GM12878 (cell line): ENCODE results near the gene SLC1A6. TPM values are rescaled to one million over a fixed set of nuclear protein-coding genes. Genes with fewer than 3 reads are reported as not detected.

ENCODE experiments used
- ATAC-seq: fragments of 200-7000 bp; cut with Tn5 transposase; 3 replicates; pipeline ENCODE4 v1.9.1; 2020; ENCODE audit warnings: mild to moderate bottlenecking, moderate library complexity
- BruUV-seq: library from RNA; stranded (reverse); fragments of 400-500 nt; replicated peaks from 2 replicates; lab custom pipeline; 2021; lab: Mats Ljungman, UMichigan
- CTCF ChIA-PET: fragments of 300-600 bp; sonication (Branson Sonifier 250); formaldehyde crosslinking; extraction: SDS; loops from one replicate; lab custom pipeline; 2021; ENCODE audit warnings: inconsistent platforms; lab: Yijun Ruan, JAX
- POLR2A ChIA-PET: fragments of 350-600 bp; formaldehyde crosslinking; extraction: SDS; loops from one replicate; lab custom pipeline; 2021; ENCODE audit warnings: inconsistent platforms; lab: Charles Lee
- RAD21 ChIA-PET: fragments of 300-600 bp; sonication (Branson Sonifier 250); formaldehyde crosslinking; loops from one replicate; lab custom pipeline; 2023; ENCODE audit warnings: antibody characterized with exemption; ENCODE audit not compliant: unreplicated experiment; lab: Charles Lee
- SMC1A ChIA-PET: fragments of 300-600 bp; sonication (Branson Sonifier 250); formaldehyde crosslinking; loops from one replicate; lab custom pipeline; 2023; ENCODE audit not compliant: unreplicated experiment, uncharacterized antibody; lab: Charles Lee
- DNase-seq: peaks from one replicate; pipeline ENCODE4 v3.0.0-alpha.2; 2011; ENCODE audit warnings: low read depth, low spot score
- FAIRE-seq: peaks from 3 replicates; lab custom pipeline; 2011; peaks lifted over from hg19 to GRCh38; lab: Jason Lieb, UNC
- H2AFZ ChIP-seq: 2 replicates; pipeline ENCODE4 v1.6.0; 2011; ENCODE audit warnings: low read depth, low read length, control low read depth; ENCODE audit not compliant: control insufficient read depth
- H3K27ac ChIP-seq: 2 replicates; pipeline ENCODE4 v1.5.1; 2011; ENCODE audit warnings: control low read depth; ENCODE audit not compliant: control insufficient read depth, insufficient read depth
- H3K27me3 ChIP-seq, 2 experiments: replicated peaks in 1 of 2; 2 replicates each; pipeline versions ENCODE4 v1.6.0 to v1.6.1; 2011; ENCODE audit warnings: low read length in 1 of 2; ENCODE audit not compliant: control insufficient read depth in 2 of 2, insufficient read depth in 2 of 2
- H3K36me3 ChIP-seq, 2 experiments: 2 replicates each; pipeline ENCODE4 v1.5.1; 2011; ENCODE audit warnings: low read length in 1 of 2; ENCODE audit not compliant: control insufficient read depth in 2 of 2, insufficient read depth in 2 of 2
- H3K4me1 ChIP-seq: 2 replicates; pipeline ENCODE4 v1.6.1; 2011; ENCODE audit warnings: mild to moderate bottlenecking, low read length, moderate library complexity, mixed read lengths; ENCODE audit not compliant: control insufficient read depth, insufficient read depth
- H3K4me2 ChIP-seq: 2 replicates; pipeline ENCODE4 v1.6.0; 2011; ENCODE audit warnings: control low read depth; ENCODE audit not compliant: control insufficient read depth, insufficient read depth
- H3K4me3 ChIP-seq: fragments of 200-600 bp; sonication (generic); 2 replicates; pipeline ENCODE4 v1.5.1; 2016
- H3K79me2 ChIP-seq: 2 replicates; pipeline ENCODE4 v1.6.0; 2011; ENCODE audit warnings: low read length; ENCODE audit not compliant: control insufficient read depth, insufficient read depth
- H3K9ac ChIP-seq: 2 replicates; pipeline ENCODE4 v1.8.0; 2011; ENCODE audit warnings: low read length, control low read depth, mixed read lengths; ENCODE audit not compliant: control insufficient read depth, insufficient read depth
- H3K9me3 ChIP-seq: replicated peaks from 3 replicates; pipeline ENCODE4 v1.5.1; 2011; ENCODE audit warnings: mild to moderate bottlenecking, low read length; ENCODE audit not compliant: control insufficient read depth, insufficient read depth
- H4K20me1 ChIP-seq: 2 replicates; pipeline ENCODE4 v1.6.0; 2011; ENCODE audit not compliant: control insufficient read depth, insufficient read depth
- BHLHE40 ChIP-seq, 2 experiments: fragments of 450-650 bp in 1 of 2; IDR thresholded peaks; 2 replicates each; pipeline ENCODE4 v1.6.1; 2011 to 2017; ENCODE audit warnings: low read depth in 2 of 2, borderline replicate concordance in 1 of 2, improper control_type of control experiment in 1 of 2, low read length in 1 of 2, mild to moderate bottlenecking in 1 of 2
- DPF2 ChIP-seq: fragments of 450-650 bp; IDR thresholded peaks from 2 replicates; pipeline ENCODE4 v1.6.1; 2017; ENCODE audit warnings: mild to moderate bottlenecking
- JUNB ChIP-seq: IDR thresholded peaks from 2 replicates; pipeline ENCODE4 v1.6.1; 2016; ENCODE audit warnings: antibody characterized with exemption, mild to moderate bottlenecking
- LARP7 ChIP-seq: fragments of 450-650 bp; IDR thresholded peaks from 2 replicates; pipeline ENCODE4 v1.6.1; 2017; ENCODE audit warnings: mild to moderate bottlenecking
- NFYB ChIP-seq: IDR thresholded peaks from 2 replicates; pipeline ENCODE4 v1.6.1; 2011; ENCODE audit warnings: low read depth, mild to moderate bottlenecking, low read length, improper control_type of control experiment, moderate library complexity; ENCODE audit not compliant: insufficient read depth
- NR2C2 ChIP-seq: IDR thresholded peaks from 2 replicates; pipeline ENCODE4 v1.6.1; 2011; ENCODE audit warnings: borderline replicate concordance, low read depth; ENCODE audit not compliant: control insufficient read depth, insufficient read length
- PKNOX1 ChIP-seq: fragments of 450-650 bp; IDR thresholded peaks from 2 replicates; pipeline ENCODE4 v1.6.1; 2016; ENCODE audit warnings: mild to moderate bottlenecking
- POLR2AphosphoS5 ChIP-seq: IDR thresholded peaks from 2 replicates; pipeline ENCODE4 v1.6.1; 2011; ENCODE audit warnings: mild to moderate bottlenecking, low read length, inconsistent platforms
- POU2F2 ChIP-seq: IDR thresholded peaks from 3 replicates; pipeline ENCODE4 v1.6.1; 2011; ENCODE audit warnings: low read depth, mild to moderate bottlenecking, low read length, borderline replicate concordance
- RAD51 ChIP-seq: fragments of 450-650 bp; IDR thresholded peaks from 2 replicates; pipeline ENCODE4 v1.6.1; 2016; ENCODE audit warnings: moderate library complexity, mild to moderate bottlenecking, inconsistent platforms
- RFX5 ChIP-seq: IDR thresholded peaks from 2 replicates; pipeline ENCODE4 v1.6.1; 2011; ENCODE audit warnings: low read depth, low read length, improper control_type of control experiment
- SIN3A ChIP-seq: IDR thresholded peaks from 2 replicates; pipeline ENCODE4 v1.6.1; 2012; ENCODE audit warnings: low read depth, low read length, improper control_type of control experiment
- SPI1 ChIP-seq: IDR thresholded peaks from 2 replicates; pipeline ENCODE4 v1.6.1; 2011; ENCODE audit warnings: low read depth, mild to moderate bottlenecking, low read length, moderate library complexity, borderline replicate concordance; ENCODE audit not compliant: insufficient read depth
- SREBF1 ChIP-seq: IDR thresholded peaks from 2 replicates; pipeline ENCODE4 v1.6.1; 2012; ENCODE audit warnings: mild to moderate bottlenecking, low read length
- YBX1 ChIP-seq: fragments of 450-650 bp; IDR thresholded peaks from 2 replicates; pipeline ENCODE4 v1.6.1; 2016; ENCODE audit warnings: antibody characterized with exemption
- YY1 ChIP-seq: IDR thresholded peaks from 2 replicates; pipeline ENCODE4 v1.6.1; 2011; ENCODE audit warnings: low read depth, mild to moderate bottlenecking, low read length
- WGBS: methylation state at CpG from one replicate; pipeline ENCODE4 v1.1.6; 2016; ENCODE audit warnings: low lambda C conversion rate; ENCODE audit not compliant: insufficient replicate concordance, insufficient coverage; ENCODE audit errors: missing lambda C conversion rate; 5-methylcytosine and 5-hydroxymethylcytosine counted together
- in situ Hi-C: fragments of 300-500 bp; cut with MboI; formaldehyde crosslinking; loops from 9 replicates; pipeline ENCODE4 v1.14.3; 2018; ENCODE audit warnings: mixed read lengths
- intact Hi-C: fragments of 100-400 bp; cut with micrococcal nuclease; formaldehyde crosslinking; loops from one replicate; pipeline ENCODE4 v1.14.2; 2022; ENCODE audit not compliant: unreplicated experiment
- polyA plus RNA-seq, 11 experiments: library from polyadenylated mRNA; depleted of rRNA in 4 of 11; unstranded in 6 of 11; stranded (reverse) in 5 of 11; fragments of >200 nt; fragmentation: Nextera tagmentation in 4 of 11; fragmentation: Illumina TruSeq in 1 of 11; extraction: Ambion mirVana in 4 of 11; extraction: Trizol in 1 of 11; gene quantifications; 1 replicate in 1 of 11; 2 replicates in 10 of 11; pipeline versions ENCODE4 v1.2.1 to v1.2.3, GENCODE V29; 2011 to 2016; ENCODE audit warnings: inconsistent platforms in 2 of 11, missing spikeins in 2 of 11, low read depth in 1 of 11
- total RNA-seq, 4 experiments: library from RNA; depleted of rRNA in 3 of 4; stranded (reverse); fragments of >200 nt in 3 of 4; fragmentation: Illumina TruSeq in 1 of 4; extraction: Trizol in 1 of 4; gene quantifications; 2 replicates each; pipeline versions ENCODE4 v1.2.1 to v1.2.3, GENCODE V29; 2013 to 2021
- TF ChIP-seq, protein P1 (sequence below): IDR thresholded peaks from 2 replicates; pipeline ENCODE4 v1.6.1; 2011; ENCODE audit warnings: borderline replicate concordance, low read depth, mild to moderate bottlenecking, moderate library complexity, low read length; ENCODE audit not compliant: insufficient read depth, poor library complexity, severe bottlenecking
- TF ChIP-seq, protein P2 (sequence below): IDR thresholded peaks from 2 replicates; pipeline ENCODE4 v1.6.1; 2012; ENCODE audit warnings: low read depth, low read length, improper control_type of control experiment

The SLC1A6 gene
- total and polyA plus RNA-seq, 10 of the 15 experiments (the other 5 are each of a cell fraction or from before 2014, with no cell fraction given): 0.06 TPM; not detected in 9

DNA sequence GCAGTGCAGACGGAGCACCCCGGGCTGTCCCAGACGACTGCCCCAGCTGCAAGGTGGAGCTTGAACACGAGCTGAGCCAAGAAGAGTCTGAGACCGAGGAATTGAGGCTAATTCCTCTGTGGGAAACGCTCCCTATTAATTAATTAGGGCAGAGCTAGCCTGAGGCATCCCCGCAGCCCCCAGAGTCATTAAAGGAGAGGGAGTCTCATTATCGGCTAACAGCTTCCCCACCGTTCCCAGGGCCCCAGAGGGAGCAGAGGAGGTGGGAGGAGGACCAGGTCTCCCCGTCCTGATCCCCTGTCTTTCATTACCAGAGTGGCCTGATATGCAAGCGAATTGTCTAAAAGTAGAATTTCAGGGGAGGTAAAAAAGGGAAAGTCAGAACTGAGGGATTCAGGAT is 13.1 kb upstream of the SLC1A6 start:
- ChIA-PET POLR2A (no interaction called here), RAD21 (no interaction called here), CTCF (no interaction called here), SMC1A (no interaction called here)
- no peak overlapping the region for H3K9ac ChIP-seq
- no peaks in the 10 kb centered on the region for H3K79me2 ChIP-seq
- no peaks in the 10 kb centered on the region for H4K20me1 ChIP-seq
- 26% methylated on average over 11 of the region's 11 CpGs for WGBS
- H3K27me3 ChIP-seq: no peaks in the 10 kb centered on the region
- no TSS peak for BruUV-seq
- no peak for ATAC-seq
- H3K4me3 ChIP-seq: no peak overlapping the region
- no peak overlapping the region for H3K4me2 ChIP-seq
- H3K36me3 ChIP-seq: no peaks in the 10 kb centered on the region
- H2AFZ ChIP-seq: no peak overlapping the region
- intact Hi-C loops (no loop called here), in situ Hi-C loops (no loop called here)
- no peak for FAIRE-seq
- H3K9me3 ChIP-seq: no peaks in the 10 kb centered on the region
- H3K27ac ChIP-seq: no peak overlapping the region
- TF ChIP-seq NFYB: no peak
- no peak for TF ChIP-seq DPF2
- TF ChIP-seq POU2F2: no peak
- TF ChIP-seq JUNB: no peak
- TF ChIP-seq RAD51: no peak
- TF ChIP-seq NR2C2: no peak
- TF ChIP-seq, protein P1, sequence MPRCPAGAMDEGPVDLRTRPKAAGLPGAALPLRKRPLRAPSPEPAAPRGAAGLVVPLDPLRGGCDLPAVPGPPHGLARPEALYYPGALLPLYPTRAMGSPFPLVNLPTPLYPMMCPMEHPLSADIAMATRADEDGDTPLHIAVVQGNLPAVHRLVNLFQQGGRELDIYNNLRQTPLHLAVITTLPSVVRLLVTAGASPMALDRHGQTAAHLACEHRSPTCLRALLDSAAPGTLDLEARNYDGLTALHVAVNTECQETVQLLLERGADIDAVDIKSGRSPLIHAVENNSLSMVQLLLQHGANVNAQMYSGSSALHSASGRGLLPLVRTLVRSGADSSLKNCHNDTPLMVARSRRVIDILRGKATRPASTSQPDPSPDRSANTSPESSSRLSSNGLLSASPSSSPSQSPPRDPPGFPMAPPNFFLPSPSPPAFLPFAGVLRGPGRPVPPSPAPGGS: no peak
- no peak for TF ChIP-seq RFX5
- no peak for TF ChIP-seq YY1
- no peak for TF ChIP-seq SREBF1
- no peak for TF ChIP-seq SIN3A
- no peak for TF ChIP-seq YBX1
- TF ChIP-seq LARP7: no peak
- TF ChIP-seq BHLHE40 (IDR thresholded peaks at IDR 0.05; ENCODE audit: borderline replicate concordance in 1 of 2, low read depth in 2 of 2, low read length in 1 of 2): no peak
- TF ChIP-seq POLR2AphosphoS5: no peak
- TF ChIP-seq, protein P2, sequence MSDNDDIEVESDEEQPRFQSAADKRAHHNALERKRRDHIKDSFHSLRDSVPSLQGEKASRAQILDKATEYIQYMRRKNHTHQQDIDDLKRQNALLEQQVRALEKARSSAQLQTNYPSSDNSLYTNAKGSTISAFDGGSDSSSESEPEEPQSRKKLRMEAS: no peak
- no peak for TF ChIP-seq SPI1
- no peak for TF ChIP-seq PKNOX1
- DNase-seq: no peak
- H3K4me1 ChIP-seq: no peaks in the 10 kb centered on the region
